GM12864 (cell line): ENCODE data around the gene ITPRIP.

Experiments used
- DNase-seq: peaks from one replicate; pipeline ENCODE4 v3.0.0-alpha.2; 2011; ENCODE audit warnings: low read depth
- H3K4me3 ChIP-seq: 2 replicates; pipeline ENCODE4 v1.5.1; 2011; ENCODE audit warnings: mild to moderate bottlenecking, low read depth, low read length, control low read depth
- TF ChIP-seq, protein P1 (sequence below): IDR thresholded peaks from 2 replicates; pipeline ENCODE4 v1.5.1; 2011; ENCODE audit warnings: low read depth, mild to moderate bottlenecking, moderate library complexity, low read length, control low read depth, inconsistent platforms; ENCODE audit errors: missing control alignments

Gene ITPRIP

GRCh38 chr10:104368381-104368780 lies 30.1 kb upstream of the ITPRIP start:
- no peak overlapping the region for H3K4me3 ChIP-seq
- TF ChIP-seq, protein P1, sequence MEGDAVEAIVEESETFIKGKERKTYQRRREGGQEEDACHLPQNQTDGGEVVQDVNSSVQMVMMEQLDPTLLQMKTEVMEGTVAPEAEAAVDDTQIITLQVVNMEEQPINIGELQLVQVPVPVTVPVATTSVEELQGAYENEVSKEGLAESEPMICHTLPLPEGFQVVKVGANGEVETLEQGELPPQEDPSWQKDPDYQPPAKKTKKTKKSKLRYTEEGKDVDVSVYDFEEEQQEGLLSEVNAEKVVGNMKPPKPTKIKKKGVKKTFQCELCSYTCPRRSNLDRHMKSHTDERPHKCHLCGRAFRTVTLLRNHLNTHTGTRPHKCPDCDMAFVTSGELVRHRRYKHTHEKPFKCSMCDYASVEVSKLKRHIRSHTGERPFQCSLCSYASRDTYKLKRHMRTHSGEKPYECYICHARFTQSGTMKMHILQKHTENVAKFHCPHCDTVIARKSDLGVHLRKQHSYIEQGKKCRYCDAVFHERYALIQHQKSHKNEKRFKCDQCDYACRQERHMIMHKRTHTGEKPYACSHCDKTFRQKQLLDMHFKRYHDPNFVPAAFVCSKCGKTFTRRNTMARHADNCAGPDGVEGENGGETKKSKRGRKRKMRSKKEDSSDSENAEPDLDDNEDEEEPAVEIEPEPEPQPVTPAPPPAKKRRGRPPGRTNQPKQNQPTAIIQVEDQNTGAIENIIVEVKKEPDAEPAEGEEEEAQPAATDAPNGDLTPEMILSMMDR, result no peak
- no peak for DNase-seq

- DNase-seq, result no peak
Measured at GRCh38 chr10:104367904-104368303, 29.6 kb upstream of the ITPRIP start.

DNA sequence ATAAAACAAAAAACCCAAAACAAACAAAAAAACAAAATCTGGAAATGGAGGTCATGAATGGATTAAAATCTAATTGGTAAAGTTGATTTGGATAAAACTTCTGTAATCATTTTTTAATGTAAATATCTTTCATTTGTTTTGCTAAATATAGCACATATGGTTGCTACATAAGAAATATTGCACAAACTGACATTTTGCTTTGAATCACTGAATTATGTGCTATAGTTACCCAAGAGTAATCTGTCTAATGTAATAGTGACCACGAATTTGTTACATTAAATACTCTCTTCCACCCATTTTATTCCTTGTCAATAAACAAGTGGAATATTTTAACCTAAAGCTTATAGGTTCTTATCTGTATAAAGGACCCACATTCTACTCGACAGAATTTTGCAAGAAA lies 21.5 kb upstream of the ITPRIP start:
- H3K4me3 ChIP-seq, result no peak overlapping the region
- no peak for DNase-seq
- TF ChIP-seq, protein P1, result no peak

More at GRCh38 chr10:104367904-104368303, 29.6 kb upstream of the ITPRIP start:
- TF ChIP-seq, protein P1, result no peak
- no peak overlapping the region for H3K4me3 ChIP-seq

GRCh38 chr10:104353325-104354048 lies 15.2 kb upstream of the ITPRIP start, which contains the start of gene CFAP58:
Gene CFAP58, plus strand, starts transcription at chr10:104353833. Its CDS starts 65 bp downstream, at chr10:104353898.
- DNase-seq, result no peak
- H3K4me3 ChIP-seq, result peak within 1 kb of the TSS; percentile 31
- TF ChIP-seq, protein P1, result peak; percentile 75

GRCh38 chr10:104351919-104352318 lies 13.7 kb upstream of the ITPRIP start:
- no peak overlapping the region; the same call in 1 of the 2 replicates for H3K4me3 ChIP-seq
- TF ChIP-seq, protein P1, result no peak
- DNase-seq, result no peak

GRCh38 chr10:104351061-104351702 lies 12.9 kb upstream of the ITPRIP start:
- no peak overlapping the region for H3K4me3 ChIP-seq
- TF ChIP-seq, protein P1, result no peak
- no peak for DNase-seq
